ENCODE results near the gene PLCL1. TPM values are rescaled to one million over a fixed set of nuclear protein-coding genes. Genes with fewer than 3 reads are reported as not detected.

PLCL1 gene
- total RNA-seq, 1 experiment from 2014 or later, result not detected

GRCh38 chr2:197875763-197876162 is 71.4 kb downstream of the PLCL1 start:
- H3K9ac ChIP-seq (ENCODE audit: low read length), result no peak overlapping the region
- H4K20me1 ChIP-seq (ENCODE audit: insufficient read depth, low read depth, low read length), result no peaks in the 10 kb centered on the region
- no peaks in the 10 kb centered on the region for H3K4me1 ChIP-seq (ENCODE audit: low read length)
- H2AFZ ChIP-seq (ENCODE audit: low read length), result no peak overlapping the region
- H3K9me2 ChIP-seq (replicated peaks; ENCODE audit: insufficient read depth, low read length), result no peaks in the 10 kb centered on the region
- no peak overlapping the region for H3K4me3 ChIP-seq (ENCODE audit: low read length)
- no peak for DNase-seq
- no peaks in the 10 kb centered on the region for H3K9me3 ChIP-seq (ENCODE audit: low read length)
- H3K27ac ChIP-seq (ENCODE audit: low read length), result no peak overlapping the region
- no peaks in the 10 kb centered on the region for H3K36me3 ChIP-seq (ENCODE audit: insufficient read depth, low read length)
- no peak overlapping the region for H3K4me2 ChIP-seq (ENCODE audit: low read depth, low read length, poor library complexity, severe bottlenecking)
- no peaks in the 10 kb centered on the region for H3K79me2 ChIP-seq (ENCODE audit: low read length)
- no peaks in the 10 kb centered on the region for H3K27me3 ChIP-seq (ENCODE audit: low read length)

DNA sequence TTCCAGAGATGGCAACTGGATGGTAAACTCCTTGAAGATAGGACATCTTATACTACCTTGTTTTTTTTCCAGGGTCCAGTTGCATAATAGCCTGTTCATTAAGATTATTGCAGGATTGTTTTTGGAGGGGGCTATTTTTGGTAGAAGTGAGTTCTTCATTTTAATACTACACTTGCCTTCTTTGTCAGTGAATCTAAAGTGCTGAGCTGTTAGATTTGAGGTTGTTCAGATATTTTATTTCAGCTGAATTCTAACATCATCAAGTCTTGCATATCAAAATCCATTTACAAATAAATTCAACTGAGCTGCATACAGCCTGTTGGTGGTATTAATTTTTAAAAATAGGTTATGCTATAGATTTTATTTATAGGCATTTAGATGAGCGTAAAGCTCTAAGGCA is 72.1 kb downstream of the PLCL1 start:
- no peaks in the 10 kb centered on the region for H3K9me3 ChIP-seq (ENCODE audit: low read length)
- no peaks in the 10 kb centered on the region for H3K9me2 ChIP-seq (replicated peaks; ENCODE audit: insufficient read depth, low read length)
- H2AFZ ChIP-seq (ENCODE audit: low read length), result no peak overlapping the region
- no peak overlapping the region for H3K4me3 ChIP-seq (ENCODE audit: low read length)
- H3K4me1 ChIP-seq (ENCODE audit: low read length), result no peaks in the 10 kb centered on the region
- H3K27me3 ChIP-seq (ENCODE audit: low read length), result no peaks in the 10 kb centered on the region
- no peak overlapping the region for H3K9ac ChIP-seq (ENCODE audit: low read length)
- no peaks in the 10 kb centered on the region for H3K36me3 ChIP-seq (ENCODE audit: insufficient read depth, low read length)
- no peaks in the 10 kb centered on the region for H3K79me2 ChIP-seq (ENCODE audit: low read length)
- no peak overlapping the region for H3K27ac ChIP-seq (ENCODE audit: low read length)
- no peak overlapping the region for H3K4me2 ChIP-seq (ENCODE audit: low read depth, low read length, poor library complexity, severe bottlenecking)
- DNase-seq, result no peak
- no peaks in the 10 kb centered on the region for H4K20me1 ChIP-seq (ENCODE audit: insufficient read depth, low read depth, low read length)

- H3K4me2 ChIP-seq (ENCODE audit: low read depth, low read length, poor library complexity, severe bottlenecking), result no peak overlapping the region
- no peaks in the 10 kb centered on the region for H3K4me1 ChIP-seq (ENCODE audit: low read length)
- H3K4me3 ChIP-seq (ENCODE audit: low read length), result no peak overlapping the region
- no peaks in the 10 kb centered on the region for H3K79me2 ChIP-seq (ENCODE audit: low read length)
- H3K36me3 ChIP-seq (ENCODE audit: insufficient read depth, low read length), result no peaks in the 10 kb centered on the region
- H3K9me3 ChIP-seq (ENCODE audit: low read length), result no peaks in the 10 kb centered on the region
- H4K20me1 ChIP-seq (ENCODE audit: insufficient read depth, low read depth, low read length), result no peaks in the 10 kb centered on the region
- no peak for DNase-seq
- no peak overlapping the region for H3K27ac ChIP-seq (ENCODE audit: low read length)
- H3K9ac ChIP-seq (ENCODE audit: low read length), result no peak overlapping the region
- H3K27me3 ChIP-seq (ENCODE audit: low read length), result no peaks in the 10 kb centered on the region
- H2AFZ ChIP-seq (ENCODE audit: low read length), result no peak overlapping the region
- no peaks in the 10 kb centered on the region for H3K9me2 ChIP-seq (replicated peaks; ENCODE audit: insufficient read depth, low read length)
Observed at GRCh38 chr2:197877038-197877437, 72.6 kb downstream of the PLCL1 start.

- H3K36me3 ChIP-seq (ENCODE audit: insufficient read depth, low read length), result no peaks in the 10 kb centered on the region
- no peak overlapping the region for H2AFZ ChIP-seq (ENCODE audit: low read length)
- no peak overlapping the region for H3K27ac ChIP-seq (ENCODE audit: low read length)
- H3K4me2 ChIP-seq (ENCODE audit: low read depth, low read length, poor library complexity, severe bottlenecking), result no peak overlapping the region
- no peak overlapping the region for H3K4me3 ChIP-seq (ENCODE audit: low read length)
- DNase-seq, result no peak
- no peaks in the 10 kb centered on the region for H3K79me2 ChIP-seq (ENCODE audit: low read length)
- H3K27me3 ChIP-seq (ENCODE audit: low read length), result no peaks in the 10 kb centered on the region
- H3K9ac ChIP-seq (ENCODE audit: low read length), result no peak overlapping the region
- no peaks in the 10 kb centered on the region for H4K20me1 ChIP-seq (ENCODE audit: insufficient read depth, low read depth, low read length)
- no peaks in the 10 kb centered on the region for H3K9me2 ChIP-seq (replicated peaks; ENCODE audit: insufficient read depth, low read length)
- no peaks in the 10 kb centered on the region for H3K9me3 ChIP-seq (ENCODE audit: low read length)
- H3K4me1 ChIP-seq (ENCODE audit: low read length), result no peaks in the 10 kb centered on the region
Observed at GRCh38 chr2:197878792-197879191, 74.4 kb downstream of the PLCL1 start.

GRCh38 chr2:197879812-197880408 is 75.5 kb downstream of the PLCL1 start:
- Histone ChIP-seq H3K36me3 (ENCODE audit: insufficient read depth, low read length) (no peaks in the 10 kb centered on the region), H3K9ac (ENCODE audit: low read length) (no peak overlapping the region), H3K9me2 (replicated peaks; ENCODE audit: insufficient read depth, low read length) (no peaks in the 10 kb centered on the region), H3K4me3 (ENCODE audit: low read length) (no peak overlapping the region), H3K9me3 (ENCODE audit: low read length) (no peaks in the 10 kb centered on the region), H4K20me1 (ENCODE audit: insufficient read depth, low read depth, low read length) (no peaks in the 10 kb centered on the region), H3K27ac (ENCODE audit: low read length) (no peak overlapping the region), H3K4me1 (ENCODE audit: low read length) (no peaks in the 10 kb centered on the region), H2AFZ (ENCODE audit: low read length) (no peak overlapping the region), H3K27me3 (ENCODE audit: low read length) (no peaks in the 10 kb centered on the region), H3K4me2 (ENCODE audit: low read depth, low read length, poor library complexity, severe bottlenecking) (no peak overlapping the region), H3K79me2 (ENCODE audit: low read length) (no peaks in the 10 kb centered on the region)
- DNase-seq, result no peak

GRCh38 chr2:197883354-197884032 is 79.1 kb downstream of the PLCL1 start:
- Histone ChIP-seq H2AFZ (ENCODE audit: low read length) (no peak overlapping the region), H3K4me2 (ENCODE audit: low read depth, low read length, poor library complexity, severe bottlenecking) (no peak overlapping the region), H3K79me2 (ENCODE audit: low read length) (no peaks in the 10 kb centered on the region), H4K20me1 (ENCODE audit: insufficient read depth, low read depth, low read length) (no peaks in the 10 kb centered on the region), H3K27ac (ENCODE audit: low read length) (no peak overlapping the region), H3K36me3 (ENCODE audit: insufficient read depth, low read length) (no peaks in the 10 kb centered on the region), H3K9me3 (ENCODE audit: low read length) (no peaks in the 10 kb centered on the region), H3K4me1 (ENCODE audit: low read length) (no peaks in the 10 kb centered on the region), H3K4me3 (ENCODE audit: low read length) (no peak overlapping the region), H3K9ac (ENCODE audit: low read length) (no peak overlapping the region), H3K27me3 (ENCODE audit: low read length) (no peaks in the 10 kb centered on the region), H3K9me2 (replicated peaks; ENCODE audit: insufficient read depth, low read length) (no peaks in the 10 kb centered on the region)
- DNase-seq, result no peak

DNA sequence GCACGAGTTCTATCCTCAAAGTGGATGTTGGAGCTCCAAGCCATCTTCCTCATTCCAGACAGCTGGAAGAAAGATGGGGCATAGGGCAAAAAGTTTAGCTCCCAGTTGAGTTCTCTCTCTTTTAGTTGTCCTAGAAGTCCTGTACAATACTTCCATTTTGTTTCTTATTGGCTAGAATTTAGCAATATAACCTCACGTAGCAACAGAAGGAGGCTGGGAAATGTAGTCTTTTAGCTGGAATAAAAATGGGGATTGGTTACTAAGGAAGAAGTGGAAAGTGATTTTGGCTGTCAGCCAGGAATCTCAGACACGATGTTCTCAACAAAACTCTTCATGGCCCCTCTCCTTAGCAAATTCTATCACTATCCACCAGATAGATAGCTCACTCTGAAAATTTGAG is 79.9 kb downstream of the PLCL1 start:
- no peaks in the 10 kb centered on the region for H3K79me2 ChIP-seq (ENCODE audit: low read length)
- no peak overlapping the region for H3K4me3 ChIP-seq (ENCODE audit: low read length)
- no peaks in the 10 kb centered on the region for H4K20me1 ChIP-seq (ENCODE audit: insufficient read depth, low read depth, low read length)
- no peaks in the 10 kb centered on the region for H3K9me2 ChIP-seq (replicated peaks; ENCODE audit: insufficient read depth, low read length)
- H3K27me3 ChIP-seq (ENCODE audit: low read length), result no peaks in the 10 kb centered on the region
- no peak for DNase-seq
- no peaks in the 10 kb centered on the region for H3K36me3 ChIP-seq (ENCODE audit: insufficient read depth, low read length)
- H3K27ac ChIP-seq (ENCODE audit: low read length), result no peak overlapping the region
- no peaks in the 10 kb centered on the region for H3K4me1 ChIP-seq (ENCODE audit: low read length)
- H3K9ac ChIP-seq (ENCODE audit: low read length), result no peak overlapping the region
- no peak overlapping the region for H3K4me2 ChIP-seq (ENCODE audit: low read depth, low read length, poor library complexity, severe bottlenecking)
- H3K9me3 ChIP-seq (ENCODE audit: low read length), result no peaks in the 10 kb centered on the region
- H2AFZ ChIP-seq (ENCODE audit: low read length), result no peak overlapping the region

DNA sequence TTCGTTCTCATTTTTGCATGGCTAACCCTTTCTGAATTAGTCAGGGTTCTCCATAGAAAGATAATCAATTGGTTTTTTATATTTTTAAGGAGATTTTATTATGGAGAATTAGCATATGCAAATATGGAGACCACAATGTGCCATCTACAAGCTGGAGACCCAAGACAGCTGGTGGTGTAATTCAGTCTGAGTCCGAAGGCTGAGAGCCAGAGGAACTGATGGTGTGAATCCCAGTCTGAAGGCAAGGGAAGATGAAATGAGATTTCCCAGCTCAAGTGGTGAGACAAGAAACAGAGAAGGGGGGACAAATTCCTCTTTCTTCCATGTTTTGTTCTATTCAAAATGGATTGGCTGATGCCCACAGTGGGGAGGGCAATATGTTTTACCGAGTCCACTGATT is 80.7 kb downstream of the PLCL1 start:
- Histone ChIP-seq H3K4me1 (ENCODE audit: low read length) (no peaks in the 10 kb centered on the region), H3K9me2 (replicated peaks; ENCODE audit: insufficient read depth, low read length) (no peaks in the 10 kb centered on the region), H3K79me2 (ENCODE audit: low read length) (no peaks in the 10 kb centered on the region), H3K9ac (ENCODE audit: low read length) (no peak overlapping the region), H3K4me2 (ENCODE audit: low read depth, low read length, poor library complexity, severe bottlenecking) (no peak overlapping the region), H3K36me3 (ENCODE audit: insufficient read depth, low read length) (no peaks in the 10 kb centered on the region), H2AFZ (ENCODE audit: low read length) (no peak overlapping the region), H3K9me3 (ENCODE audit: low read length) (no peaks in the 10 kb centered on the region), H4K20me1 (ENCODE audit: insufficient read depth, low read depth, low read length) (no peaks in the 10 kb centered on the region), H3K4me3 (ENCODE audit: low read length) (no peak overlapping the region), H3K27ac (ENCODE audit: low read length) (no peak overlapping the region), H3K27me3 (ENCODE audit: low read length) (no peaks in the 10 kb centered on the region)
- DNase-seq, result no peak
